H7 (cell line): ENCODE data around the gene OLFM2. TPM values are rescaled to one million over a fixed set of nuclear protein-coding genes. Genes with fewer than 3 reads are reported as not detected.
"Not testable (repeated sequence)": the region's sequence is repeated elsewhere in the genome, so short reads cannot be mapped to it uniquely, and the experiment has no call there.

Experiments used
- DNase-seq: peaks from one replicate; pipeline ENCODE4 v3.0.0; 2012
- H3K27me3 ChIP-seq: 2 replicates; pipeline ENCODE4 v1.6.0; 2011; ENCODE audit warnings: mild to moderate bottlenecking, low read length; ENCODE audit not compliant: control insufficient read depth, insufficient read depth
- H3K36me3 ChIP-seq: replicated peaks from 2 replicates; pipeline ENCODE4 v1.5.1; 2011; ENCODE audit warnings: low read length; ENCODE audit not compliant: control insufficient read depth, insufficient read depth
- H3K4me3 ChIP-seq: 2 replicates; pipeline ENCODE4 v1.5.1; 2011; ENCODE audit warnings: low read depth, mild to moderate bottlenecking, control low read depth, low read length, moderate library complexity; ENCODE audit not compliant: insufficient read depth
- total RNA-seq: library from RNA; depleted of rRNA; stranded (reverse); fragments of >200 nt; shearing (Covaris generic); gene quantifications from 2 replicates; pipeline ENCODE4 v1.2.3, GENCODE V29; 2014

OLFM2 gene
- total RNA-seq, 1 experiment from 2014 or later, result 40.0 TPM

DNA sequence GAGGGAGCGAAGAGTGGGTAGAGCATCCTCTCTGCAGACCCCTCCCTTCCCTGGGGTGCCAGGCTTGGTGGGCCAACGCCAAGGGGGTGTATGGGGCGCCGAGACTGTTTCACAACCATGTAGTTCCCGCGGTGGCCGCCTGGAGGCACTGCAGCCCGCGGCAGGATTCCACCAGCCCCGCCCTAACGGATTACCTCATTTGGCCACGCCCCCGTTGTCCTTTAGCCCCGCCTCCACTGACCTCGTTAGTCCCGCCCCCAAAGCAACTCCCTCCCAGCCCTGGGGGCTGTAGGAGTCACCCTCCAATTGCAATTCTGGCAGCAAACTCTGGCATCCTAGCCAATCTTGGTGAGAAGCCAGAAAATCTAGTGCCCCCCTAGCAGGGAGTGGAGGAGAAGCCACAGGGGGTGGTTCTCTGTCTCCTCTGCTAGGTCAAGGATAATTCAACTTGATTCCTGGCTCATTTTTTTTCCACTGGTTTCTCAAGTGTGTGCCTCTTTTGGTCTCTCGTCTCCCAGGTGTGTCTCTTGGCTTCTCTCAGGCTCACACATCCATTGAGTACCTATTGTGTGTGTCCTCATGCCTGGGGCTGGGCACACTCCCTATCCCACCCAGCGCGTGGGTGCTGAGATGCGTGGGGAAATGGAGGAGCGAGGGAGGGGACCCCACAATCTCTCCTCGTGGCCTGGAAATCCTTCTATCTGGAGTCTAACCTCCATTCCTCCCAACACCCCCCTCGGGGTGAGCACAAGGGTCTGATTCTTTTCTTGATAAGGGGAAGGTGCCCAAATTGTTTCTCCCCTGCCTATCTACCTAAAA is 2.0 kb downstream of the OLFM2 start:
- peak; percentile 95 for DNase-seq
- Histone ChIP-seq H3K27me3 (peaks cover 8% of the 10 kb centered on the region), H3K36me3 (no peaks in the 10 kb centered on the region; the same call in none of the 2 replicates), H3K4me3 (peak overlapping the region; percentile 70)

DNA sequence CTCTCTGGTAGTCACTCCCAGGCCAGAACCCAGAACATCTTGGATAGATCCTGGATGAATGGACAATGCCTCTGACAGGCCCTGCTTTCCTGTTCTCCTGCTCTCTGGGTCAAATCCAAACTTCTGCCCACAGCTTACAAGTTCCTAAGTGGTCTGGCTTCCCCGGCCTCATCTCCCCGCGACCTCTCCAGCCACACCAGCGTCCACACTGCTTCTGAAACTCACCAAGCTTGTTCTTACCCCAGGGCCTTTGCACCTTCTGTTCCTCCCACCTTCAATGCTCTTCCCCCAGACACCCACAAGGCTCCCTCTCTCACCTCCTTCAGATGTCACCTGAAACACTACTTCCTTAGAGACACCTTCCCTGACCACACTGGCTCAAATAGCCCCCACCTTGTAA is 3.5 kb downstream of the OLFM2 start:
- Histone ChIP-seq H3K36me3 (no peaks in the 10 kb centered on the region; the same call in none of the 2 replicates), H3K27me3 (peaks cover 8% of the 10 kb centered on the region), H3K4me3 (no peak overlapping the region)
- DNase-seq, result no peak

DNA sequence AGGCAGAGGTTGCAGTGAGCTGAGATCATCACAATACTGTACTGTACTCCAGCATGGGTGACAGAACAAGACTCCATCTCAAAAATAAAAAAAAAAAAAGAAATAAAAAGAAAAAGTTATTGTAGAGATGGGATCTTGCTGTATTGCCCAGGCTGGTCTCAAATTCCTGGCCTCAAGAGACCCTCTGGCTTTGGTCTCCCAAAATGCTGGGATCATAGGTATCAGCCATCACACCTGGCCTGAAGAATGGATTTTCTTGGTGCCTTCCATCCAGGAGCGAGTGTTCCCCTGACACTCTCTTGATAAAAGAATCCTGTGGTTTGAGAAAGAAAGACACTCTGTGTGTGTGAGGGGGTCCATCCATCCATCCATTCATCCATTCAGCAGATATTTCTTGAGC is 4.7 kb downstream of the OLFM2 start:
- no peak for DNase-seq
- Histone ChIP-seq H3K4me3 (no peak overlapping the region), H3K36me3 (no peaks in the 10 kb centered on the region; the same call in none of the 2 replicates), H3K27me3 (peaks cover 8% of the 10 kb centered on the region)

DNA sequence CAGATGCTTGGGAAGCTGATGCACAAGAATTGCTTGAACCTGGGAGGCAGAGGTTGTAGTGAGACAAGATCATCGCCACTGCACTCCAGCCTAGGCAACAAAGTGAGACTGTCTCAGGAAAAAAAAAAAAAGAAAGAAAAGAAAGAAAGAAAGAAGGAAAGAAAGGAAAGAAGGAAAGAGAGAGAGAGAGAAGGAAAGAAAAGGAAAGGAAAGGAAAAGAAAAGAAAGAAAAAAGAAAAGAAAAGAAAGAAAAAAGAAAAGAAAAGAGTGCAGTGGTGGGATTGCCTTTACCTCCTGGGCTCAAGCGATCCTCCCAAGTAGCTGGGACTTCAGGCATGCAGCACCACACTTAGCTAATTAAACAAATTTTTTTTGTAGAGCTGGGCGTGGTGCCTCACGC is 12.9 kb downstream of the OLFM2 start:
- no peak for DNase-seq
- Histone ChIP-seq H3K27me3 (no peaks in the 10 kb centered on the region), H3K36me3 (no peaks in the 10 kb centered on the region; the same call in 1 of the 2 replicates), H3K4me3 (no peak overlapping the region)

DNA sequence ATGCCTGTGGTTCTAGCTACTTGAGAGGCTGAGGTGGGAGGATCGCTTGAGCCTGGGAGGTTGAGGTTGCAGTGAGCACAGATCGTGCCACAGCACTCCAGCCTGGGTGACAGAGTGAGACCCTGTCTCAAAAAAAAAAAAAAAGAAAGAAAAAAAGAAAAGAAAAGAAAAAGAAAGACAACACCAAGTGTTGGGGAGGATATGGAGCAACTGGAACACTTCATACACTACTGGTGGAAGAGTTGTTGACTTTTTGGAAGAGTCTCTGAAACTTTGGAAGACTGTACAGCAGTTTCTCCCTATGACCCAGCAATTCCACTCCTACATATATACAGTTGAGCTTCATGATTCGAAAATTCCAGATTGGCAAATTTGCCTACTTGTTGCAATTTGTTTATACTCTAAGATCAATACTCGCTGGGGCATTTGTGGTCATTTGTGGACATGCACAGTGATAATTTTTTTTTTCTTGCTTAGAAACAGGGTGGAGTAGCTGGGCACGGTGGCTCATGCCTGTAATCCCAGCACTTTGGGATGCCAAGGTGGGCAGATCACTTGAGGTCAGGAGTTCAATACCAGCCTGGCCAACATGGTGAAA is 13.4 kb downstream of the OLFM2 start:
- not testable (repeated sequence) for H3K27me3 ChIP-seq, H3K36me3 ChIP-seq, H3K4me3 ChIP-seq, DNase-seq

DNA sequence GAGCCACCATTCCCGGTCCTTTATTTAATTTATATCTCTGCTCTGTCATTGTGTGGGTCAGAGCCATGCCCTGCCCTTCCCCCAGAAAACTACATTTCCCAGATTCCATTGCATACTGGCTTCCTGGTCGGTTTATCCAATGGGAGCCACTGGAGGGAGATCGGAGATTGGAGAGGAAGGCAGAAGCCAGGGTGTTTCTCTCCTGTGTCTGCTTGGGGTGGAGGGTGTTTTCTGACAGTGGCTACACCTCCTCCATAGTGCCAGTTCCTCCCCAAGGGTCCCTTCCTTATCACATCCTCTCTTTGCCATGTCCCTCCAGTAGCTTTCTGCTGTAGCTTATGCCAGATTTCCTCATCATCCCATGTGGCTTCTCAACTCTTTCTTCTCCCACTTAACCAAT is 19.0 kb downstream of the OLFM2 start:
- no peak overlapping the region for H3K4me3 ChIP-seq
- peaks cover 12% of the 10 kb centered on the region for H3K27me3 ChIP-seq
- DNase-seq, result peak; percentile 90
- H3K36me3 ChIP-seq, result no peaks in the 10 kb centered on the region

DNA sequence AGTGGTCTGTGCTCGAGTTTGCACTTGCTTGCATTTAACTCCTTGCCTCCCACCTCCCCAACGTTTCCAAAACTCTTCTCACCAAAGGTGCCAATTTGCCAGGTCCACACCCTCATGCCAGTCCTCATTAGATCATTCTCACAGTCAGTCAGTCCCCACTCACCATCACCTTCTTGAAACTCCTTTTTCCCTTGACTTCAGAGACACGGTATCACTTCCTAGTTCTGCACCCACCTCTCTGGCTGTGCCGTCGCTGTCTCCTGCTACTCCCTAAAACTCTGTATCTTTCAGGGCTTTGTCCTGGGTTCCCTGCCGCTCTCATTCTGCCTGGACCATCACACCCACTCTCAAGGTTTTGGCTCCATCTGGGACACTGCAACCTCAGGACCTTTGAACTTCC is 19.6 kb downstream of the OLFM2 start:
- no peak overlapping the region for H3K4me3 ChIP-seq
- no peak for DNase-seq
- H3K27me3 ChIP-seq, result peaks cover 13% of the 10 kb centered on the region
- H3K36me3 ChIP-seq, result no peaks in the 10 kb centered on the region

DNA sequence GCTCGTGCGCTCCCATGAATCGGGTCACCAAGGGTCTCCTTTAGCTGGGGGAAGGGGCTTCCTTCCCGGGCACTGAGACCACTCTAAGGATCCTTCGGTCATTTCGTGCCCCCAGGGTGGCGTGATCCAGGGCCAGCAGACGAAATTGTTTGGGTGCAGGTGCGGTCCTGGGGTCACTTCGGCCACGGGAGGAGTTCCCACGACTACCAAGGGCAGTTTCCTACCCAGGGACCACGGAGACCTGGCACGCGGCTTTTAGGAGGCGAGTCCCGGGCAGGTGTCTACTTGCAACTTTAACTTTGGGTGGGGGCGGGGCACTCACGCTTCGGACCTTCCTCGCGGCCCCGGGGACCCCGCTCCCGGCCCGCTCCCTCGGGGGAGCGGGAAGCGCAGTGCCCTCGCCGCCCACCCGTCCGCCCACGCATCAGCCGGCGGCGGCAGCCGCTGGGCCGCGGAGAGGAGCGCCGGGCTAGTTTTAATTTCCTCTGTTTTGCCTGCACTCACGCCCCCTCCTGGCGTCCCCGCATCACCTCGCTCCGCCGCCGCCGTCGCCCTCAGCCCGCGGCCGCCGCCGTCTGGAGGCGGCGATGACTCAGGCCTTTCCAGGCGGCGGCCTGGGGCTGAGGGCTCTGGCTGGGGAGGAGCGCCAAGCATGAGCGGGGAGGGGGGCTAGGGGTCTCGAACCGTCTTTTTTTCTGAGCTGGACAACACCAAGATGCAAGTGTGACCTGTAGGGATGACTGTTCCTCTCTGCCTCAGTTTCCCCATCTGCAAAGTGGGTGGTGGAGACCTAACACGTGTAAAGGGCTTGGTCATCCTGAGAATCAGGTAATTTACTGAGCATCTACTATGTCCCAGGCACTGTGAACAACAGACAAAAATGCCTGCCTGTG is 21.8 kb downstream of the OLFM2 start:
- H3K27me3 ChIP-seq, result peaks cover 13% of the 10 kb centered on the region
- H3K36me3 ChIP-seq, result no peaks in the 10 kb centered on the region
- peak overlapping the region; percentile 66 for H3K4me3 ChIP-seq
- peak; percentile 95 for DNase-seq

DNA sequence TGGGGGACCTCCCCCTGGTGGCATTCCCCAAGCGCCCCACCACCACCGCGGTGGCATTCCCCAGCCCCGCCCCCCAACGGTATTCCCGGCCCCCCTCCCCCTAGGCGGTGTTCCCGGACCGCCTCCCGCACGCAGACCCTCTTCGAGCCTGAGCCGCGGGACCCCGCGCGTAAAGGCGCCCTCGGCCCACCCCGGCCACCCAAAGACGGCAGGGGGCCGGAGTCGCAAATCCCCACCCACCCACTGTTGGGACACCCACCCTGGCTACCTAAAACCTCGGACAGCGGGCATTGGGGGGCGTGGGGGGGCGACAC is 22.4 kb downstream of the OLFM2 start:
- Histone ChIP-seq H3K36me3 (no peaks in the 10 kb centered on the region), H3K4me3 (peak overlapping the region; percentile 66), H3K27me3 (peaks cover 13% of the 10 kb centered on the region)
- peak; percentile 93 for DNase-seq

DNA sequence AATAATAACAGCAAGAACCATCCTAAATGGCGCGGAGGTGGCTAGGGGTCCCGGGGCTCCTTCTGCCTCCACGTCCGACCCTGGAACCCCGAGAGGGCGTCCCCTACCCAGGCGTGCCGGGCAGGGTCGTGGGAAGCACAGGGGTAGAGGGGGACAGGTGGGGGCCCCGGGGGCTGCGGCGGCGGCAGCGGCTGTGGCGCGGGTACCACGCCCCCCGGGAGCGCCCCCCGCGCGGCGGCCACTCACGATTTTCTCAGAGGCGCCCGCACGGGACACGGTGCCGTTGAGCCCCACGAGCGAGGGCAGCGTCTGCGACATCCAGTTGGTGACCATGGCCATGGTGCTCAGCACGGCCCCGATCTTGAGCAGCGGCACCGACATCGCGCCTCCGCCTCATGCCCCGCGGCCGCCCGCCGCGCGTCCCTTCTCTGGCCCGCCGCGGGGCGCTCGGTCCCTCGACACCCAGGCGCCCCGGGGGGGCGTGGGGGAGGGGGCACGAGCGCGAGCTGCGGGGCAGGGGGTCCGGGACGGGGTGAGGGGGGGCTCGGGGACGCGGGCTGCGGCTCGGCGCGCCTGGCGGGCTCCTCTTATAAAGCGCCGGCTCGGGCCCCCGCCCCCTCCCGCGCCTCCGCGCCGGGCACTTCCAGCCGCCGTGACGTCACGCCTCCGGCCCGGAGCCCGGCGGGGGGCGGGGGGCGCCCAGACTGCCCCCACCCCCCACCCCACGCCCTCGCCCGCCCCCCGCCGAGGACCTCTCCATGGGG is 22.9 kb downstream of the OLFM2 start:
- H3K36me3 ChIP-seq, result no peaks in the 10 kb centered on the region
- peak; percentile 92 for DNase-seq
- H3K4me3 ChIP-seq, result peak overlapping the region; percentile 66
- H3K27me3 ChIP-seq, result peaks cover 13% of the 10 kb centered on the region

DNA sequence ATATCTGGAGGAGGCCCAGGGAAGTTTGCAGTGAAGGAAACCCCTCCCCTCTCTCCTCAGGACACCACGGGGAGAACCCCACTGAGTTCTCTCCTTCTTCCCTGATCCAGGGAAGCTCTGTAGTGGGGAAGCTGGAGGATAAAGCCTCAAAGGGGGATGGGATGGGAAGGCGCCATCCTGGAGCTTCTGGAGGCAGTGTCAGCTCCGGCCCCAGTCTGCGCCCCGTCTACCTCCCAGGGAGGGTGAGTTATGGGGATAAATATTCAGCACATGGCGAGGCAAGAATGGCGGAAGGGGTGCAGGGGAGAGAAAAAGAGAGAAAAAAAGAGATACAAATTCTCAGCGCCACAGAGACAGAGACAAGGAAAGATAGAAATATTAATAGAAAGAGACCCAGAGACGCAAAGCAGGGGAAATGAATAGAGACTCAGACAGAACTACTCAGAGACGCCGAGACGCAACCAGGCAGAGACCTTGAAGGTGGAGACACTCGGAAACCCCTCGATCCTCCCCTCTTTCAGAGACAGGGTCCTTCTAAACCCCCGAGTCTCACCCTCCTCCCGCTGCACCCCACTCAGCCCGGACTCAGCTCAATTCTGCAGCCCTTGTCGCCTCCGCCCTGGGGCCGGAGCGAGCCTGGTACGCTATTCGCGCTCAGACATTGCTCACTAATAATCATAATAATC is 23.6 kb downstream of the OLFM2 start:
- no peaks in the 10 kb centered on the region for H3K36me3 ChIP-seq
- peak overlapping the region; percentile 66 for H3K4me3 ChIP-seq
- peaks cover 13% of the 10 kb centered on the region for H3K27me3 ChIP-seq
- DNase-seq, result peak; percentile 71

DNA sequence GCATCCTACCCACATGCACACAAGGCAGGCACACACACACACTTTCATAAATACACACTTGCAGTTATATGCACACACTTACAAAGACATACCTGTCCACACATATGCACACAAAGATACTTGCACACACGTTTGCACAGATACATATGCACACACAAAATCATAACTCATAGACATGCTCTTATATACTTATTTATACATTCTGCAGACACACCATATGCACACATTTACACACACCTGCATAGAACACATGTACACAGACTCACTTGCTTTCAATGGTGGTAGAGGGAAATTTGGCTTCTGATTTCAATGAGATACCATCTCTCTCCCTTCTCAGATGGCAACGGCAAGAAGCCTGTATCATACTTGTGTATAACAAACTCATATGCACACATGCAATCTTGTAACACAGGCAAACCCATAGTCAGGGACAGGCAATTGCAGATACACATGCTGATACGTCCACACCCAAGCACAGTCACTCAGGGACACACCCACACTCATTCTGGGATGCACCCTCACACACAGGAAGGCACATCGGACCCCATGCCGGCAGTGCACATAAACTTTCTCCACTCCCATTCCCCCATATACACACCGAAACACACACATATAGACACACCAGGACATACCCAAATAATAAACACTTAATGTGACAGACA is 24.7 kb downstream of the OLFM2 start:
- Histone ChIP-seq H3K36me3 (no peaks in the 10 kb centered on the region), H3K4me3 (no peak overlapping the region)

DNA sequence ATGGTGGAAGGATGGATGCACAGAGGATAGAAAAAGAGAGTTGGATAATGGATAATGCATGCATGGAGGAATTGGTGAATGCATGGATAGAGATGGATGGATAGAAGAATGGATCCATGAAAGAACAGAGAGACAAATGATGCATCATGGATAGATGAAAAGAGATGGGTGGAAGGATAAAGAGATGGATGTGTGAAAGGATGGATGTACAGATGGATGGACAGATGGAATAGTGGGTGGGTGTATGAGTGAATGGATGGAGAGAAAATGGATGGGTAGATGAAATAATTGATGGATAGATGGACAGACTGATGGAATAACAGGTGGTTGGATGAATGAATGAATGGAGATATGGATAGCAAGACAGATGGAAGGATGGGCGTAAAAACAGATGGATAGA is 25.7 kb downstream of the OLFM2 start:
- H3K4me3 ChIP-seq, result no peak overlapping the region
- no peak for DNase-seq
- H3K36me3 ChIP-seq, result no peaks in the 10 kb centered on the region
- peaks cover 13% of the 10 kb centered on the region for H3K27me3 ChIP-seq

More for the DNA sequence above, 24.7 kb downstream of the OLFM2 start:
- H3K27me3 ChIP-seq, result peaks cover 13% of the 10 kb centered on the region
- DNase-seq, result no peak
